GM21825 (cell line): ENCODE data around the gene ARPIN.
"Not testable (repeated sequence)": the region's sequence is repeated elsewhere in the genome, so short reads cannot be mapped to it uniquely, and the experiment has no call there.

Source experiments
- ATAC-seq: cut with Tn5 transposase; IDR thresholded peaks from one replicate; pipeline ENCODE4 v1.9.1; 2021; ENCODE audit warnings: mild to moderate bottlenecking, moderate library complexity; ENCODE audit not compliant: unreplicated experiment

Gene ARPIN

GRCh38 chr15:89912674-89913396 lies at the start of gene ARPIN:
Gene ARPIN, minus strand, starts transcription at chr15:89912952. Its CDS starts 117 bp downstream, at chr15:89912835.
- no peak for ATAC-seq

GRCh38 chr15:89958107-89958805 lies 45.5 kb upstream of the ARPIN start:
- no peak for ATAC-seq

GRCh38 chr15:89955449-89955998 lies 42.8 kb upstream of the ARPIN start:
- ATAC-seq, result not testable (repeated sequence)

- no peak for ATAC-seq
Observed at GRCh38 chr15:89954541-89954940, 41.8 kb upstream of the ARPIN start.

GRCh38 chr15:89948796-89949195 lies 36.0 kb upstream of the ARPIN start:
- ATAC-seq, result no peak

GRCh38 chr15:89947385-89947784 lies 34.6 kb upstream of the ARPIN start:
- ATAC-seq, result no peak

GRCh38 chr15:89946681-89947299 lies 34.0 kb upstream of the ARPIN start:
- no peak for ATAC-seq

GRCh38 chr15:89943721-89944120 lies 31.0 kb upstream of the ARPIN start:
- ATAC-seq, result not testable (repeated sequence)

- ATAC-seq, result no peak
Observed at GRCh38 chr15:89939910-89940309, 27.2 kb upstream of the ARPIN start.

GRCh38 chr15:89939377-89939776 lies 26.6 kb upstream of the ARPIN start:
- not testable (repeated sequence) for ATAC-seq

- ATAC-seq, result no peak
Observed at GRCh38 chr15:89937365-89938350, 24.9 kb upstream of the ARPIN start.

- no peak for ATAC-seq
Observed at GRCh38 chr15:89936786-89937265, 24.1 kb upstream of the ARPIN start.

GRCh38 chr15:89936051-89936785 lies 23.5 kb upstream of the ARPIN start:
- no peak for ATAC-seq

GRCh38 chr15:89932880-89933279 lies 20.1 kb upstream of the ARPIN start:
- ATAC-seq, result no peak

GRCh38 chr15:89928421-89928820 lies 15.7 kb upstream of the ARPIN start:
- ATAC-seq, result no peak

- ATAC-seq, result no peak
Observed at GRCh38 chr15:89926158-89926557, 13.4 kb upstream of the ARPIN start.

GRCh38 chr15:89917442-89918101 lies 4.8 kb upstream of the ARPIN start:
- no peak for ATAC-seq

- ATAC-seq, result no peak
Observed at GRCh38 chr15:89916660-89917059, 3.9 kb upstream of the ARPIN start.

- no peak for ATAC-seq
Observed at GRCh38 chr15:89912145-89912673, 543 bp downstream of the ARPIN start.
